WTC11 (cell line): ENCODE data around the gene DLL1.

Experiments used
- ELF4 ChIP-seq: sonication (generic); formaldehyde crosslinking; IDR thresholded peaks from 2 replicates; pipeline ENCODE4 v1.8.1; 2022; ENCODE audit warnings: low read depth, mild to moderate bottlenecking, moderate library complexity, missing genetic modification reagents
- FOXJ3 ChIP-seq: sonication (generic); formaldehyde crosslinking; IDR thresholded peaks from 2 replicates; pipeline ENCODE4 v1.9.0; 2021; ENCODE audit warnings: missing genetic modification reagents, mild to moderate bottlenecking, borderline replicate concordance
- TF ChIP-seq, protein P1 (sequence below): sonication (generic); formaldehyde crosslinking; IDR thresholded peaks from 2 replicates; pipeline ENCODE4 v1.8.1; 2023; ENCODE audit warnings: mild to moderate bottlenecking, moderate library complexity, missing genetic modification reagents
- TF ChIP-seq, protein P2 (sequence below): fragments of 200-600 bp; IDR thresholded peaks from 2 replicates; pipeline ENCODE4 v1.8.0; 2022; ENCODE audit warnings: antibody characterized with exemption
- TF ChIP-seq, protein P3 (sequence below): sonication (generic); formaldehyde crosslinking; IDR thresholded peaks from 2 replicates; pipeline ENCODE4 v1.8.1; 2022; ENCODE audit warnings: mild to moderate bottlenecking, moderate library complexity, missing genetic modification reagents
- TF ChIP-seq, protein P4 (sequence below): sonication (generic); formaldehyde crosslinking; IDR thresholded peaks from 2 replicates; pipeline ENCODE4 v1.8.1; 2022; ENCODE audit warnings: missing genetic modification reagents, borderline replicate concordance

GRCh38 chr6:170268216-170269129 lies 22.4 kb downstream of the DLL1 start:
- TF ChIP-seq, protein P1, sequence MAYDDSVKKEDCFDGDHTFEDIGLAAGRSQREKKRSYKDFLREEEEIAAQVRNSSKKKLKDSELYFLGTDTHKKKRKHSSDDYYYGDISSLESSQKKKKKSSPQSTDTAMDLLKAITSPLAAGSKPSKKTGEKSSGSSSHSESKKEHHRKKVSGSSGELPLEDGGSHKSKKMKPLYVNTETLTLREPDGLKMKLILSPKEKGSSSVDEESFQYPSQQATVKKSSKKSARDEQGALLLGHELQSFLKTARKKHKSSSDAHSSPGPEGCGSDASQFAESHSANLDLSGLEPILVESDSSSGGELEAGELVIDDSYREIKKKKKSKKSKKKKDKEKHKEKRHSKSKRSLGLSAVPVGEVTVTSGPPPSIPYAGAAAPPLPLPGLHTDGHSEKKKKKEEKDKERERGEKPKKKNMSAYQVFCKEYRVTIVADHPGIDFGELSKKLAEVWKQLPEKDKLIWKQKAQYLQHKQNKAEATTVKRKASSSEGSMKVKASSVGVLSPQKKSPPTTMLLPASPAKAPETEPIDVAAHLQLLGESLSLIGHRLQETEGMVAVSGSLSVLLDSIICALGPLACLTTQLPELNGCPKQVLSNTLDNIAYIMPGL (CRISPR knock-in tag) = no peak
- TF ChIP-seq, protein P2, sequence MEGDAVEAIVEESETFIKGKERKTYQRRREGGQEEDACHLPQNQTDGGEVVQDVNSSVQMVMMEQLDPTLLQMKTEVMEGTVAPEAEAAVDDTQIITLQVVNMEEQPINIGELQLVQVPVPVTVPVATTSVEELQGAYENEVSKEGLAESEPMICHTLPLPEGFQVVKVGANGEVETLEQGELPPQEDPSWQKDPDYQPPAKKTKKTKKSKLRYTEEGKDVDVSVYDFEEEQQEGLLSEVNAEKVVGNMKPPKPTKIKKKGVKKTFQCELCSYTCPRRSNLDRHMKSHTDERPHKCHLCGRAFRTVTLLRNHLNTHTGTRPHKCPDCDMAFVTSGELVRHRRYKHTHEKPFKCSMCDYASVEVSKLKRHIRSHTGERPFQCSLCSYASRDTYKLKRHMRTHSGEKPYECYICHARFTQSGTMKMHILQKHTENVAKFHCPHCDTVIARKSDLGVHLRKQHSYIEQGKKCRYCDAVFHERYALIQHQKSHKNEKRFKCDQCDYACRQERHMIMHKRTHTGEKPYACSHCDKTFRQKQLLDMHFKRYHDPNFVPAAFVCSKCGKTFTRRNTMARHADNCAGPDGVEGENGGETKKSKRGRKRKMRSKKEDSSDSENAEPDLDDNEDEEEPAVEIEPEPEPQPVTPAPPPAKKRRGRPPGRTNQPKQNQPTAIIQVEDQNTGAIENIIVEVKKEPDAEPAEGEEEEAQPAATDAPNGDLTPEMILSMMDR = no peak
- TF ChIP-seq, protein P3, sequence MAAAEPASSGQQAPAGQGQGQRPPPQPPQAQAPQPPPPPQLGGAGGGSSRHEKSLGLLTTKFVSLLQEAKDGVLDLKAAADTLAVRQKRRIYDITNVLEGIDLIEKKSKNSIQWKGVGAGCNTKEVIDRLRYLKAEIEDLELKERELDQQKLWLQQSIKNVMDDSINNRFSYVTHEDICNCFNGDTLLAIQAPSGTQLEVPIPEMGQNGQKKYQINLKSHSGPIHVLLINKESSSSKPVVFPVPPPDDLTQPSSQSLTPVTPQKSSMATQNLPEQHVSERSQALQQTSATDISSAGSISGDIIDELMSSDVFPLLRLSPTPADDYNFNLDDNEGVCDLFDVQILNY (CRISPR knock-in tag) = no peak
- no peak for TF ChIP-seq FOXJ3
- TF ChIP-seq, protein P4, sequence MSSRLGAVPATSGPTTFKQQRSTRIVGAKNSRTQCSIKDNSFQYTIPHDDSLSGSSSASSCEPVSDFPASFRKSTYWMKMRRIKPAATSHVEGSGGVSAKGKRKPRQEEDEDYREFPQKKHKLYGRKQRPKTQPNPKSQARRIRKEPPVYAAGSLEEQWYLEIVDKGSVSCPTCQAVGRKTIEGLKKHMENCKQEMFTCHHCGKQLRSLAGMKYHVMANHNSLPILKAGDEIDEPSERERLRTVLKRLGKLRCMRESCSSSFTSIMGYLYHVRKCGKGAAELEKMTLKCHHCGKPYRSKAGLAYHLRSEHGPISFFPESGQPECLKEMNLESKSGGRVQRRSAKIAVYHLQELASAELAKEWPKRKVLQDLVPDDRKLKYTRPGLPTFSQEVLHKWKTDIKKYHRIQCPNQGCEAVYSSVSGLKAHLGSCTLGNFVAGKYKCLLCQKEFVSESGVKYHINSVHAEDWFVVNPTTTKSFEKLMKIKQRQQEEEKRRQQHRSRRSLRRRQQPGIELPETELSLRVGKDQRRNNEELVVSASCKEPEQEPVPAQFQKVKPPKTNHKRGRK (CRISPR knock-in tag) = no peak
- no peak for TF ChIP-seq ELF4 (CRISPR knock-in tag)
